CD4-positive, alpha-beta T cell (primary cell): ENCODE data around the gene FBLN5. TPM values are rescaled to one million over a fixed set of nuclear protein-coding genes. Genes with fewer than 3 reads are reported as not detected.

ENCODE experiments used
- ATAC-seq: fragments of 200-7000 bp; cut with Tn5 transposase; one replicate; pipeline ENCODE4 v1.10.0; 2022; ENCODE audit warnings: mild to moderate bottlenecking; ENCODE audit not compliant: poor library complexity
- CTCF ChIA-PET: fragments of 350-600 bp; sonication (Branson Sonifier 250); formaldehyde crosslinking; loops from one replicate; lab custom pipeline; 2021; ENCODE audit warnings: antibody characterized with exemption, inconsistent platforms; lab: Charles Lee
- POLR2A ChIA-PET: fragments of 350-600 bp; sonication (Branson Sonifier 250); formaldehyde crosslinking; loops from one replicate; lab custom pipeline; 2021; ENCODE audit warnings: antibody characterized with exemption, inconsistent platforms; lab: Charles Lee
- DNase-seq, 14 experiments: peaks; one replicate each; pipeline ENCODE4 v3.0.0-alpha.2; 2013 to 2020; ENCODE audit warnings: mixed read lengths in 2 of 14
- H3K27ac ChIP-seq, 2 donors: one replicate each; pipeline versions ENCODE4 v1.5.1 to v1.7.0; 2013; ENCODE audit warnings: low read length in 2 of 2, low read depth in 1 of 2, mild to moderate bottlenecking in 1 of 2
- H3K27me3 ChIP-seq, 2 experiments: 1 replicate in 1 of 2; 2 replicates in 1 of 2; pipeline versions ENCODE4 v1.6.1 to v1.7.0; 2013; ENCODE audit warnings: low read length in 2 of 2, control low read depth in 1 of 2, mild to moderate bottlenecking in 1 of 2, moderate library complexity in 1 of 2; ENCODE audit not compliant: insufficient read depth in 2 of 2, control insufficient read depth in 1 of 2
- H3K36me3 ChIP-seq: one replicate; pipeline ENCODE4 v1.6.1; 2013; ENCODE audit warnings: low read length, control low read depth; ENCODE audit not compliant: insufficient read depth
- H3K4me1 ChIP-seq: one replicate; pipeline ENCODE4 v1.6.1; 2013; ENCODE audit warnings: low read length, control low read depth; ENCODE audit not compliant: insufficient read depth
- H3K4me3 ChIP-seq: one replicate; pipeline ENCODE4 v1.5.1; 2013; ENCODE audit warnings: mild to moderate bottlenecking, low read length, moderate library complexity
- H3K9me3 ChIP-seq, 2 experiments: 1 replicate in 1 of 2; 2 replicates in 1 of 2; pipeline versions ENCODE4 v1.6.1 to v1.7.0; 2013; ENCODE audit warnings: low read length in 2 of 2, mild to moderate bottlenecking in 2 of 2, control low read depth in 1 of 2, moderate library complexity in 1 of 2; ENCODE audit not compliant: control insufficient read depth in 1 of 2, insufficient read depth in 1 of 2
- H3K27ac Mint-ChIP-seq: one replicate; pipeline ENCODE4 v1.8.0; 2020; ENCODE audit warnings: mixed read lengths
- H3K27me3 Mint-ChIP-seq: one replicate; pipeline ENCODE4 v1.8.0; 2021; ENCODE audit warnings: mixed read lengths
- H3K36me3 Mint-ChIP-seq: one replicate; pipeline ENCODE4 v1.8.0; 2021; ENCODE audit warnings: low read depth, mixed read lengths
- H3K4me1 Mint-ChIP-seq: one replicate; pipeline ENCODE4 v1.8.0; 2021; ENCODE audit warnings: low read depth, mixed read lengths
- H3K4me3 Mint-ChIP-seq: one replicate; pipeline ENCODE4 v1.8.0; 2020; ENCODE audit warnings: mild to moderate bottlenecking, mixed read lengths
- H3K9me3 Mint-ChIP-seq: one replicate; pipeline ENCODE4 v1.8.0; 2020; ENCODE audit warnings: mixed read lengths
- CTCF ChIP-seq: fragments of 200-600 bp; IDR thresholded peaks from one replicate; pipeline ENCODE4 v1.8.0; 2022; ENCODE audit warnings: antibody characterized with exemption, mild to moderate bottlenecking
- intact Hi-C, 2 experiments: fragments of 100-400 bp; cut with DNase I in 1 of 2; cut with micrococcal nuclease in 1 of 2; formaldehyde crosslinking; loops; one replicate each; pipeline versions ENCODE4 v1.15.1 to v1.9.0; 2023 to 2025; cut with DNase I, micrococcal nuclease
- total RNA-seq, 174 experiments: library from RNA in 2 of 174; stranded (reverse) in 2 of 174; gene quantifications; one replicate each; pipeline ENCODE4 v1.2.3 and lab custom pipeline; 2021 to 2026

FBLN5 gene
- total RNA-seq, 2 experiments from 2014 or later, result 1.2 to 1.5 TPM

- Mint-ChIP-seq H3K27me3 (no peaks in the 10 kb centered on the region), H3K27ac (peak overlapping the region; percentile 90), H3K4me3 (peak overlapping the region; percentile 93), H3K4me1 (peaks cover 80% of the 10 kb centered on the region), H3K9me3 (no peaks in the 10 kb centered on the region), H3K36me3 (peaks cover 47% of the 10 kb centered on the region)
- CTCF ChIA-PET, result interaction anchor here (0.6 to 2.5 kb wide), 6 partner anchors 9 to 78 kb away, joined by 3 to 12 read pairs (median 4); partner anchors contain the start of gene TC2N
- no peak for TF ChIP-seq CTCF
- Histone ChIP-seq H3K4me1 (peaks cover 26% of the 10 kb centered on the region), H3K9me3 (no peaks in the 10 kb centered on the region), H3K4me3 (peak overlapping the region; percentile 63), H3K27ac (peak overlapping the region in 1 of 2 donors; percentile 59), H3K27me3 (no peaks in the 10 kb centered on the region), H3K36me3 (peaks cover 26% of the 10 kb centered on the region)
- DNase-seq (peak in 5 of 14 experiments; percentile 9 to 70 (median 46)), ATAC-seq (no peak)
- POLR2A ChIA-PET, result interaction anchor here (0.7 to 4.4 kb wide), 16 partner anchors 10 to 819 kb away, joined by 3 to 42 read pairs (median 6); partner anchors contain the start of gene TC2N
- intact Hi-C loops, result loop anchor here in 1 of 2 experiments (5.0 to 10.0 kb wide), 4 partner anchors 77 to 1078 kb away; partner anchors contain the start of genes GOLGA5 and PPP4R3A
Measured at GRCh38 chr14:91835197-91835919, 112.1 kb downstream of the FBLN5 start.

GRCh38 chr14:91834571-91834970, 112.9 kb downstream of the FBLN5 start:
- ATAC-seq, result no peak
- H3K9me3 Mint-ChIP-seq, result no peaks in the 10 kb centered on the region
- Histone ChIP-seq H3K4me1 (peaks cover 23% of the 10 kb centered on the region), H3K27ac (no peak overlapping the region), H3K36me3 (peaks cover 18% of the 10 kb centered on the region), H3K4me3 (no peak overlapping the region), H3K27me3 (no peaks in the 10 kb centered on the region), H3K9me3 (no peaks in the 10 kb centered on the region)
- ChIA-PET POLR2A (interaction anchor here (0.9 to 4.4 kb wide), 5 partner anchors 10 to 48 kb away, joined by 3 to 42 read pairs (median 10); no protein-coding TSS in a partner anchor), CTCF (interaction anchor here (1.2 to 2.5 kb wide), 2 partner anchors 50 to 77 kb away, joined by 3 to 12 read pairs; no protein-coding TSS in a partner anchor)
- peaks cover 80% of the 10 kb centered on the region for H3K4me1 Mint-ChIP-seq
- intact Hi-C loops, result loop anchor here in 1 of 2 experiments (10.0 kb wide), 1 partner anchor 960 kb away; the partner anchor contains the start of gene GOLGA5
- H3K4me3 Mint-ChIP-seq, result peak overlapping the region; percentile 64
- H3K27ac Mint-ChIP-seq, result peak overlapping the region; percentile 90
- no peak for DNase-seq
- peaks cover 46% of the 10 kb centered on the region for H3K36me3 Mint-ChIP-seq
- no peak for TF ChIP-seq CTCF
- no peaks in the 10 kb centered on the region for H3K27me3 Mint-ChIP-seq

GRCh38 chr14:91831337-91831736, 116.2 kb downstream of the FBLN5 start:
- DNase-seq, result no peak
- POLR2A ChIA-PET, result interaction anchor here (1.0 to 1.6 kb wide), 5 partner anchors 32 to 49 kb away, joined by 3 to 9 read pairs (median 3); partner anchors contain the start of gene TC2N

More at GRCh38 chr14:91831337-91831736, 116.2 kb downstream of the FBLN5 start:
- no peaks in the 10 kb centered on the region for H3K27me3 ChIP-seq
- Mint-ChIP-seq H3K36me3 (peaks cover 50% of the 10 kb centered on the region), H3K4me1 (peaks cover 81% of the 10 kb centered on the region), H3K27ac (peak overlapping the region; percentile 19), H3K4me3 (no peak overlapping the region), H3K27me3 (no peaks in the 10 kb centered on the region), H3K9me3 (no peaks in the 10 kb centered on the region)
- no peak for ATAC-seq
- CTCF ChIA-PET, result interaction anchor here (0.8 kb wide), 1 partner anchor 80 kb away, joined by 4 read pairs; no protein-coding TSS in a partner anchor
- H3K4me3 ChIP-seq, result no peak overlapping the region
- intact Hi-C loops, result loop anchor here in 1 of 2 experiments (10.0 kb wide), 1 partner anchor 963 kb away; the partner anchor contains the start of gene GOLGA5
- TF ChIP-seq CTCF, result no peak
- peaks cover 12% of the 10 kb centered on the region for H3K4me1 ChIP-seq
- no peaks in the 10 kb centered on the region for H3K9me3 ChIP-seq
- H3K27ac ChIP-seq, result no peak overlapping the region
- peaks cover 5% of the 10 kb centered on the region for H3K36me3 ChIP-seq
